Upper lobe of left lung (tissue), 4 donors: ENCODE data around the gene ANKRD65.

ENCODE experiments used
- EP300 ChIP-seq, 4 donors: sonication (generic); formaldehyde crosslinking; IDR thresholded peaks; one replicate each; pipeline ENCODE4 v1.5.1; 2017; ENCODE audit warnings: antibody characterized with exemption in 4 of 4, control low read depth in 2 of 4
- POLR2A ChIP-seq, 4 donors: fragments of 450-650 bp; IDR thresholded peaks; one replicate each; pipeline ENCODE4 v1.5.1; 2016 to 2017; ENCODE audit warnings: antibody characterized with exemption in 4 of 4, mild to moderate bottlenecking in 2 of 4
- POLR2AphosphoS5 ChIP-seq, 2 donors: sonication (generic); formaldehyde crosslinking; IDR thresholded peaks; one replicate each; pipeline ENCODE4 v1.5.1; 2017; ENCODE audit warnings: antibody characterized with exemption in 2 of 2
- TF ChIP-seq, protein P1 (sequence below), 6 experiments: fragments of 450-650 bp in 4 of 6; fragments of 200-600 bp in 2 of 6; sonication (generic) in 2 of 6; IDR thresholded peaks; one replicate each; pipeline ENCODE4 v1.5.1; 2016 to 2019; ENCODE audit warnings: antibody characterized with exemption in 6 of 6

DNA sequence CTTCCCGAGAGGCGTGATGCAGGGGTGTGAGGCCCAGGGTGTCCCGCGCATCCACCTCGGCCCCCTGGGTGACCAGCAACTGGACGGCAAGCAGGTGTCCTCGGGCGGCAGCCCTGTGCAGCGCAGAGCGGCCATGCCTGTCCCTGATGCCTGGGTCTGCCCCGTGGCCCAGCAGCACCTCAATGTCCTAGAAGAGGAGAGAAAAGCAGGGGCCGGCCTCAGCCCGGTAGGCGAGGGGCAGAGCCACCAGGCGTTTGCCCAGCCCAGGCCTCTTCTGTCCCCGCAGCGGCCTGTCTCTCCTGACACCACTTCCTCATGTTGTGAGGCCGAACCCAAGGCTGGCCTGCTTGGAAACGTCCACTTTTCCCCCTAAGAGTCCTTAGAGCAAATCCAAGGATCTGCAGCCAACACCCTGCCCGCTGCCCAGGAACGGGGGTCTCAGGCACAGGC lies 1.7 kb downstream of the ANKRD65 start:
- TF ChIP-seq EP300 (IDR thresholded peaks at IDR 0.05) (no peak), POLR2AphosphoS5 (IDR thresholded peaks at IDR 0.05) (no peak), POLR2A (IDR thresholded peaks at IDR 0.05) (no peak)
- TF ChIP-seq, protein P1, sequence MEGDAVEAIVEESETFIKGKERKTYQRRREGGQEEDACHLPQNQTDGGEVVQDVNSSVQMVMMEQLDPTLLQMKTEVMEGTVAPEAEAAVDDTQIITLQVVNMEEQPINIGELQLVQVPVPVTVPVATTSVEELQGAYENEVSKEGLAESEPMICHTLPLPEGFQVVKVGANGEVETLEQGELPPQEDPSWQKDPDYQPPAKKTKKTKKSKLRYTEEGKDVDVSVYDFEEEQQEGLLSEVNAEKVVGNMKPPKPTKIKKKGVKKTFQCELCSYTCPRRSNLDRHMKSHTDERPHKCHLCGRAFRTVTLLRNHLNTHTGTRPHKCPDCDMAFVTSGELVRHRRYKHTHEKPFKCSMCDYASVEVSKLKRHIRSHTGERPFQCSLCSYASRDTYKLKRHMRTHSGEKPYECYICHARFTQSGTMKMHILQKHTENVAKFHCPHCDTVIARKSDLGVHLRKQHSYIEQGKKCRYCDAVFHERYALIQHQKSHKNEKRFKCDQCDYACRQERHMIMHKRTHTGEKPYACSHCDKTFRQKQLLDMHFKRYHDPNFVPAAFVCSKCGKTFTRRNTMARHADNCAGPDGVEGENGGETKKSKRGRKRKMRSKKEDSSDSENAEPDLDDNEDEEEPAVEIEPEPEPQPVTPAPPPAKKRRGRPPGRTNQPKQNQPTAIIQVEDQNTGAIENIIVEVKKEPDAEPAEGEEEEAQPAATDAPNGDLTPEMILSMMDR (IDR thresholded peaks at IDR 0.05) = no peak
